GM12878 (cell line): ENCODE data around the gene IFNL2. TPM values are rescaled to one million over a fixed set of nuclear protein-coding genes. Genes with fewer than 3 reads are reported as not detected.

ENCODE experiments used
- ATAC-seq: fragments of 200-7000 bp; cut with Tn5 transposase; 3 replicates; pipeline ENCODE4 v1.9.1; 2020; ENCODE audit warnings: mild to moderate bottlenecking, moderate library complexity
- BruUV-seq: library from RNA; stranded (reverse); fragments of 400-500 nt; replicated peaks from 2 replicates; lab custom pipeline; 2021; lab: Mats Ljungman, UMichigan
- CTCF ChIA-PET: fragments of 300-600 bp; sonication (Branson Sonifier 250); formaldehyde crosslinking; extraction: SDS; loops from one replicate; lab custom pipeline; 2021; ENCODE audit warnings: inconsistent platforms; lab: Yijun Ruan, JAX
- POLR2A ChIA-PET: fragments of 350-600 bp; formaldehyde crosslinking; extraction: SDS; loops from one replicate; lab custom pipeline; 2021; ENCODE audit warnings: inconsistent platforms; lab: Charles Lee
- RAD21 ChIA-PET: fragments of 300-600 bp; sonication (Branson Sonifier 250); formaldehyde crosslinking; loops from one replicate; lab custom pipeline; 2023; ENCODE audit warnings: antibody characterized with exemption; ENCODE audit not compliant: unreplicated experiment; lab: Charles Lee
- SMC1A ChIA-PET: fragments of 300-600 bp; sonication (Branson Sonifier 250); formaldehyde crosslinking; loops from one replicate; lab custom pipeline; 2023; ENCODE audit not compliant: unreplicated experiment, uncharacterized antibody; lab: Charles Lee
- DNase-seq: peaks from one replicate; pipeline ENCODE4 v3.0.0-alpha.2; 2011; ENCODE audit warnings: low read depth, low spot score
- FAIRE-seq: peaks from 3 replicates; lab custom pipeline; 2011; peaks lifted over from hg19 to GRCh38; lab: Jason Lieb, UNC
- H2AFZ ChIP-seq: 2 replicates; pipeline ENCODE4 v1.6.0; 2011; ENCODE audit warnings: low read depth, low read length, control low read depth; ENCODE audit not compliant: control insufficient read depth
- H3K27ac ChIP-seq: 2 replicates; pipeline ENCODE4 v1.5.1; 2011; ENCODE audit warnings: control low read depth; ENCODE audit not compliant: control insufficient read depth, insufficient read depth
- H3K27me3 ChIP-seq, 2 experiments: replicated peaks in 1 of 2; 2 replicates each; pipeline versions ENCODE4 v1.6.0 to v1.6.1; 2011; ENCODE audit warnings: low read length in 1 of 2; ENCODE audit not compliant: control insufficient read depth in 2 of 2, insufficient read depth in 2 of 2
- H3K36me3 ChIP-seq, 2 experiments: 2 replicates each; pipeline ENCODE4 v1.5.1; 2011; ENCODE audit warnings: low read length in 1 of 2; ENCODE audit not compliant: control insufficient read depth in 2 of 2, insufficient read depth in 2 of 2
- H3K4me1 ChIP-seq: 2 replicates; pipeline ENCODE4 v1.6.1; 2011; ENCODE audit warnings: mild to moderate bottlenecking, low read length, moderate library complexity, mixed read lengths; ENCODE audit not compliant: control insufficient read depth, insufficient read depth
- H3K4me2 ChIP-seq: 2 replicates; pipeline ENCODE4 v1.6.0; 2011; ENCODE audit warnings: control low read depth; ENCODE audit not compliant: control insufficient read depth, insufficient read depth
- H3K4me3 ChIP-seq: fragments of 200-600 bp; sonication (generic); 2 replicates; pipeline ENCODE4 v1.5.1; 2016
- H3K79me2 ChIP-seq: 2 replicates; pipeline ENCODE4 v1.6.0; 2011; ENCODE audit warnings: low read length; ENCODE audit not compliant: control insufficient read depth, insufficient read depth
- H3K9ac ChIP-seq: 2 replicates; pipeline ENCODE4 v1.8.0; 2011; ENCODE audit warnings: low read length, control low read depth, mixed read lengths; ENCODE audit not compliant: control insufficient read depth, insufficient read depth
- H3K9me3 ChIP-seq: replicated peaks from 3 replicates; pipeline ENCODE4 v1.5.1; 2011; ENCODE audit warnings: mild to moderate bottlenecking, low read length; ENCODE audit not compliant: control insufficient read depth, insufficient read depth
- H4K20me1 ChIP-seq: 2 replicates; pipeline ENCODE4 v1.6.0; 2011; ENCODE audit not compliant: control insufficient read depth, insufficient read depth
- BMI1 ChIP-seq: fragments of 450-650 bp; IDR thresholded peaks from 2 replicates; pipeline ENCODE4 v1.6.1; 2016; ENCODE audit warnings: mild to moderate bottlenecking, moderate library complexity, borderline replicate concordance
- FOXM1 ChIP-seq: IDR thresholded peaks from 2 replicates; pipeline ENCODE4 v1.6.1; 2012; ENCODE audit warnings: low read depth, mild to moderate bottlenecking, inconsistent platforms, low read length, moderate library complexity
- GATAD2B ChIP-seq: fragments of 450-650 bp; conservative IDR thresholded peaks from 2 replicates; pipeline ENCODE4 v1.6.1; 2017; ENCODE audit warnings: low read depth, mild to moderate bottlenecking, moderate library complexity
- HCFC1 ChIP-seq: fragments of 150-350 bp; IDR thresholded peaks from 2 replicates; pipeline ENCODE4 v1.6.1; 2014; ENCODE audit warnings: low read length
- IKZF1 ChIP-seq: fragments of 450-650 bp; conservative IDR thresholded peaks from 2 replicates; pipeline ENCODE4 v1.6.1; 2017; ENCODE audit warnings: antibody characterized with exemption, mild to moderate bottlenecking
- KDM1A ChIP-seq: fragments of 200-600 bp; sonication (generic); IDR thresholded peaks from 2 replicates; pipeline ENCODE4 v1.6.1; 2016; ENCODE audit warnings: borderline replicate concordance
- RBBP5 ChIP-seq: fragments of 200-600 bp; sonication (generic); conservative IDR thresholded peaks from 2 replicates; pipeline ENCODE4 v1.6.1; 2016
- RCOR1 ChIP-seq: conservative IDR thresholded peaks from 2 replicates; pipeline ENCODE4 v1.6.1; 2012; ENCODE audit warnings: low read depth, low read length, improper control_type of control experiment
- RELA ChIP-seq: fragments of 450-650 bp; IDR thresholded peaks from 2 replicates; pipeline ENCODE4 v1.8.0; 2014; ENCODE audit warnings: borderline replicate concordance; ENCODE audit not compliant: partially characterized antibody
- SIX5 ChIP-seq: IDR thresholded peaks from 2 replicates; pipeline ENCODE4 v1.6.1; 2011; ENCODE audit warnings: mild to moderate bottlenecking, low read depth, low read length, moderate library complexity; ENCODE audit not compliant: severe bottlenecking
- SPI1 ChIP-seq: IDR thresholded peaks from 2 replicates; pipeline ENCODE4 v1.6.1; 2011; ENCODE audit warnings: low read depth, mild to moderate bottlenecking, low read length, moderate library complexity, borderline replicate concordance; ENCODE audit not compliant: insufficient read depth
- in situ Hi-C: fragments of 300-500 bp; cut with MboI; formaldehyde crosslinking; loops from 9 replicates; pipeline ENCODE4 v1.14.3; 2018; ENCODE audit warnings: mixed read lengths
- intact Hi-C: fragments of 100-400 bp; cut with micrococcal nuclease; formaldehyde crosslinking; loops from one replicate; pipeline ENCODE4 v1.14.2; 2022; ENCODE audit not compliant: unreplicated experiment
- polyA plus RNA-seq, 11 experiments: library from polyadenylated mRNA; depleted of rRNA in 4 of 11; unstranded in 6 of 11; stranded (reverse) in 5 of 11; fragments of >200 nt; fragmentation: Nextera tagmentation in 4 of 11; fragmentation: Illumina TruSeq in 1 of 11; extraction: Ambion mirVana in 4 of 11; extraction: Trizol in 1 of 11; gene quantifications; 1 replicate in 1 of 11; 2 replicates in 10 of 11; pipeline versions ENCODE4 v1.2.1 to v1.2.3, GENCODE V29; 2011 to 2016; ENCODE audit warnings: inconsistent platforms in 2 of 11, missing spikeins in 2 of 11, low read depth in 1 of 11
- total RNA-seq, 4 experiments: library from RNA; depleted of rRNA in 3 of 4; stranded (reverse); fragments of >200 nt in 3 of 4; fragmentation: Illumina TruSeq in 1 of 4; extraction: Trizol in 1 of 4; gene quantifications; 2 replicates each; pipeline versions ENCODE4 v1.2.1 to v1.2.3, GENCODE V29; 2013 to 2021
- TF ChIP-seq, protein P1 (sequence below): fragments of 450-650 bp; IDR thresholded peaks from 2 replicates; pipeline ENCODE4 v1.6.1; 2017; ENCODE audit warnings: antibody characterized with exemption, mild to moderate bottlenecking, moderate library complexity
- TF ChIP-seq, protein P2 (sequence below): fragments of 450-650 bp; IDR thresholded peaks from 2 replicates; pipeline ENCODE4 v1.6.1; 2016; ENCODE audit warnings: mild to moderate bottlenecking
- TF ChIP-seq, protein P3 (sequence below): fragments of 450-650 bp; IDR thresholded peaks from 2 replicates; pipeline ENCODE4 v1.6.1; 2016; ENCODE audit warnings: mild to moderate bottlenecking, moderate library complexity, borderline replicate concordance

The IFNL2 gene
- total and polyA plus RNA-seq, 10 of the 15 experiments (the other 5 are each of a cell fraction or from before 2014, with no cell fraction given), result 0.24 TPM; not detected in 9

DNA sequence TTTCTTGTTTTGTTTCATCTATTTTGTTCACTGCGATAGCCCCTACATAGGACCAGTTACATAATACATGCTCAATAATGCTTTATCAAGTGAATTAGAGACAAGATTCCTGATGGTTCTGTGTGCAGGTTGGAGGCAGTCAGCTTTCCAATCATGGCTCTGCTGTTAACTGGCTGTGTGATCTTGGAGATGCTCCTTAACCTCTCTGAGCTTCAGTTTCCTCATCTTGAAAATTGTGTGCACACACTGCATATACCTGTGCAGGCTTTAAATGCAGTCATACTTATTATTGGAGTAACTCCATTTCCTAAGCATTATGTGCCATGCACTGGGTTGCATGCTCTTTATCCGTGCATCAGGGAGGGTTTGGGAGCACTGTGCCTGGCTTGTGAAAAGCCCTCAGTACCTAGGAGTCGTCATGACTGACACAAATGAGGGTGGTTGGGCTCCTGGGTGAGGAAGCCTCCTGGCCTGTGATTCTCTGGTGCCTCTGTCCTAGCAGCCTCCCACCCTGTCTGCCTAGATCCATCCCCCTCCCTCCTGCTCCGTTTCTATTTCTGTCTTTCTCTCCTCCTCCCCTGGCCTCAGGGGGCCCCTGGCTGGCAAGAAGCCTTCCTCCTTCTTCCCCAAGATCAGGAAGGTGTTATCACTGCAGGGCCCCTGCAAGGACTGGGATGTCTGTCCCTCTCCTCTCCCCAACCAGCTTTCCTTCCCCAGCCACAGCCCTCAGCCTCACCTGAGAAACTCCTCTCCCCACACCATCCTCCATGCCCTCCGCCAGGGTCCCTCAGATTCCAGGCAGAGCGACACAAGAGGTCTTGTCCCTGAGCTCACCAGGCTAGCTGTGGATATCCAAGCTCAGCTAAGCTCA, 36.7 kb downstream of the IFNL2 start (continued):
- TF ChIP-seq, protein P1, sequence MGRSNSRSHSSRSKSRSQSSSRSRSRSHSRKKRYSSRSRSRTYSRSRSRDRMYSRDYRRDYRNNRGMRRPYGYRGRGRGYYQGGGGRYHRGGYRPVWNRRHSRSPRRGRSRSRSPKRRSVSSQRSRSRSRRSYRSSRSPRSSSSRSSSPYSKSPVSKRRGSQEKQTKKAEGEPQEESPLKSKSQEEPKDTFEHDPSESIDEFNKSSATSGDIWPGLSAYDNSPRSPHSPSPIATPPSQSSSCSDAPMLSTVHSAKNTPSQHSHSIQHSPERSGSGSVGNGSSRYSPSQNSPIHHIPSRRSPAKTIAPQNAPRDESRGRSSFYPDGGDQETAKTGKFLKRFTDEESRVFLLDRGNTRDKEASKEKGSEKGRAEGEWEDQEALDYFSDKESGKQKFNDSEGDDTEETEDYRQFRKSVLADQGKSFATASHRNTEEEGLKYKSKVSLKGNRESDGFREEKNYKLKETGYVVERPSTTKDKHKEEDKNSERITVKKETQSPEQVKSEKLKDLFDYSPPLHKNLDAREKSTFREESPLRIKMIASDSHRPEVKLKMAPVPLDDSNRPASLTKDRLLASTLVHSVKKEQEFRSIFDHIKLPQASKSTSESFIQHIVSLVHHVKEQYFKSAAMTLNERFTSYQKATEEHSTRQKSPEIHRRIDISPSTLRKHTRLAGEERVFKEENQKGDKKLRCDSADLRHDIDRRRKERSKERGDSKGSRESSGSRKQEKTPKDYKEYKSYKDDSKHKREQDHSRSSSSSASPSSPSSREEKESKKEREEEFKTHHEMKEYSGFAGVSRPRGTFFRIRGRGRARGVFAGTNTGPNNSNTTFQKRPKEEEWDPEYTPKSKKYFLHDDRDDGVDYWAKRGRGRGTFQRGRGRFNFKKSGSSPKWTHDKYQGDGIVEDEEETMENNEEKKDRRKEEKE, result no peak
- no peak for TF ChIP-seq FOXM1
- TF ChIP-seq RCOR1, result no peak
- no peak for TF ChIP-seq SIX5
- TF ChIP-seq KDM1A, result no peak
- TF ChIP-seq, protein P2, sequence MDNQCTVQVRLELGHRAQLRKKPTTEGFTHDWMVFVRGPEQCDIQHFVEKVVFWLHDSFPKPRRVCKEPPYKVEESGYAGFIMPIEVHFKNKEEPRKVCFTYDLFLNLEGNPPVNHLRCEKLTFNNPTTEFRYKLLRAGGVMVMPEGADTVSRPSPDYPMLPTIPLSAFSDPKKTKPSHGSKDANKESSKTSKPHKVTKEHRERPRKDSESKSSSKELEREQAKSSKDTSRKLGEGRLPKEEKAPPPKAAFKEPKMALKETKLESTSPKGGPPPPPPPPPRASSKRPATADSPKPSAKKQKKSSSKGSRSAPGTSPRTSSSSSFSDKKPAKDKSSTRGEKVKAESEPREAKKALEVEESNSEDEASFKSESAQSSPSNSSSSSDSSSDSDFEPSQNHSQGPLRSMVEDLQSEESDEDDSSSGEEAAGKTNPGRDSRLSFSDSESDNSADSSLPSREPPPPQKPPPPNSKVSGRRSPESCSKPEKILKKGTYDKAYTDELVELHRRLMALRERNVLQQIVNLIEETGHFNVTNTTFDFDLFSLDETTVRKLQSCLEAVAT, result no peak
- no peak for TF ChIP-seq SPI1

DNA sequence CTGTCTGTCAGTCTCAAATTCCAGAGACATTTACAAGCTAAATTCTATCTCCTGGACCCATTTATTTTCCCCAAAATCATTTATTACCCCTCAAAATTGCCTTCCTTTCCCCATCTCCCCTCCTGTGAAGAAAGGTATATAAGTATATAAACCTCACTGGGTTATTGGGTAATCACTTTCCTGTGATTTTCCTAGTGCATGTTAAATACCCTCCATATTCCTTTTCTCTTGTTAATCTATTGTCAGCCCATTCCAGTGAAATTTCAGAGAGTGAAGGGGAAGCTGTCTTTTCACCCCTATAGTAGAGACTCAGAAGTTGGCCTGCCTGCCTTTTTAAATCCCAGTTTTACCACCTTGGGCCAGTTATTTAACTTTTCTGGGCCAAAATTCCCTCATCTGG, 37.9 kb downstream of the IFNL2 start:
- ChIA-PET CTCF (interaction anchor here (0.6 kb wide), 1 partner anchor 24 kb away, joined by 3 read pairs; no protein-coding TSS in a partner anchor), POLR2A (no interaction called here), RAD21 (no interaction called here), SMC1A (no interaction called here)
- Histone ChIP-seq H4K20me1 (0 out of 2 replicates have a peak, but pooled peaks cover 1% of the 10 kb centered on the region), H3K4me2 (no peak overlapping the region), H3K4me1 (no peaks in the 10 kb centered on the region), H3K9ac (no peak overlapping the region), H3K27me3 (peaks cover 0 to 2% of the 10 kb centered on the region in 2 experiments; a peak in 1 of 4 replicates), H3K79me2 (no peaks in the 10 kb centered on the region), H3K4me3 (no peak overlapping the region), H2AFZ (no peak overlapping the region), H3K36me3 (no peaks in the 10 kb centered on the region), H3K9me3 (no peaks in the 10 kb centered on the region), H3K27ac (no peak overlapping the region)
- intact Hi-C loops, result no loop called here
- DNase-seq (no peak), ATAC-seq (no peak), FAIRE-seq (no peak)
- BruUV-seq, result no TSS peak
- in situ Hi-C loops, result no loop called here
- no peak for TF ChIP-seq RELA
- TF ChIP-seq SPI1, result no peak
- TF ChIP-seq GATAD2B, result no peak
- TF ChIP-seq RBBP5, result no peak
- no peak for TF ChIP-seq BMI1
- TF ChIP-seq HCFC1, result no peak
- no peak for TF ChIP-seq IKZF1
- TF ChIP-seq, protein P3, sequence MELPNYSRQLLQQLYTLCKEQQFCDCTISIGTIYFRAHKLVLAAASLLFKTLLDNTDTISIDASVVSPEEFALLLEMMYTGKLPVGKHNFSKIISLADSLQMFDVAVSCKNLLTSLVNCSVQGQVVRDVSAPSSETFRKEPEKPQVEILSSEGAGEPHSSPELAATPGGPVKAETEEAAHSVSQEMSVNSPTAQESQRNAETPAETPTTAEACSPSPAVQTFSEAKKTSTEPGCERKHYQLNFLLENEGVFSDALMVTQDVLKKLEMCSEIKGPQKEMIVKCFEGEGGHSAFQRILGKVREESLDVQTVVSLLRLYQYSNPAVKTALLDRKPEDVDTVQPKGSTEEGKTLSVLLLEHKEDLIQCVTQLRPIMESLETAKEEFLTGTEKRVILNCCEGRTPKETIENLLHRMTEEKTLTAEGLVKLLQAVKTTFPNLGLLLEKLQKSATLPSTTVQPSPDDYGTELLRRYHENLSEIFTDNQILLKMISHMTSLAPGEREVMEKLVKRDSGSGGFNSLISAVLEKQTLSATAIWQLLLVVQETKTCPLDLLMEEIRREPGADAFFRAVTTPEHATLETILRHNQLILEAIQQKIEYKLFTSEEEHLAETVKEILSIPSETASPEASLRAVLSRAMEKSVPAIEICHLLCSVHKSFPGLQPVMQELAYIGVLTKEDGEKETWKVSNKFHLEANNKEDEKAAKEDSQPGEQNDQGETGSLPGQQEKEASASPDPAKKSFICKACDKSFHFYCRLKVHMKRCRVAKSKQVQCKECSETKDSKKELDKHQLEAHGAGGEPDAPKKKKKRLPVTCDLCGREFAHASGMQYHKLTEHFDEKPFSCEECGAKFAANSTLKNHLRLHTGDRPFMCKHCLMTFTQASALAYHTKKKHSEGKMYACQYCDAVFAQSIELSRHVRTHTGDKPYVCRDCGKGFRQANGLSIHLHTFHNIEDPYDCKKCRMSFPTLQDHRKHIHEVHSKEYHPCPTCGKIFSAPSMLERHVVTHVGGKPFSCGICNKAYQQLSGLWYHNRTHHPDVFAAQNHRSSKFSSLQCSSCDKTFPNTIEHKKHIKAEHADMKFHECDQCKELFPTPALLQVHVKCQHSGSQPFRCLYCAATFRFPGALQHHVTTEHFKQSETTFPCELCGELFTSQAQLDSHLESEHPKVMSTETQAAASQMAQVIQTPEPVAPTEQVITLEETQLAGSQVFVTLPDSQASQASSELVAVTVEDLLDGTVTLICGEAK, result no peak
